ENCODE data around the gene HOMER2.
A peak's percentile ranks its signal among the peaks of the same experiment; 100 is the strongest.

The HOMER2 gene

DNA sequence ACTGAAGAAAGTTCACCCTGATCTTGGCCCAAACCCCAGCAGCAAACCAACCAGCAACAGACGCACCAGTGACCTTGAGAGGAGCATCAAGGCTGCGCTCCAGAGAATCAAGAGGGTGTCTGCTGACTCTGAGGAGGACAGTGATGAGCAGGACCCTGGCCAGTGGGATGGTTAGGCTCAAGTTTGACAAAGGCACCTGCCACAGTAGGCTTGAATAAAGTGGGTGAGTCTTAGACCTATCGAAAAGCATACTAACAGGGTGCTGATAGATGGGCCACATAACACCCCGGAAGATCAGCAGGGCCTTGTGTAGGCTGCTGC, 119.2 kb downstream of the HOMER2 start:
- H3K27me3 ChIP-seq (replicated peaks; ENCODE audit: control insufficient read depth, insufficient read depth, low read length) = no peaks in the 10 kb centered on the region
- TF ChIP-seq, protein P1, sequence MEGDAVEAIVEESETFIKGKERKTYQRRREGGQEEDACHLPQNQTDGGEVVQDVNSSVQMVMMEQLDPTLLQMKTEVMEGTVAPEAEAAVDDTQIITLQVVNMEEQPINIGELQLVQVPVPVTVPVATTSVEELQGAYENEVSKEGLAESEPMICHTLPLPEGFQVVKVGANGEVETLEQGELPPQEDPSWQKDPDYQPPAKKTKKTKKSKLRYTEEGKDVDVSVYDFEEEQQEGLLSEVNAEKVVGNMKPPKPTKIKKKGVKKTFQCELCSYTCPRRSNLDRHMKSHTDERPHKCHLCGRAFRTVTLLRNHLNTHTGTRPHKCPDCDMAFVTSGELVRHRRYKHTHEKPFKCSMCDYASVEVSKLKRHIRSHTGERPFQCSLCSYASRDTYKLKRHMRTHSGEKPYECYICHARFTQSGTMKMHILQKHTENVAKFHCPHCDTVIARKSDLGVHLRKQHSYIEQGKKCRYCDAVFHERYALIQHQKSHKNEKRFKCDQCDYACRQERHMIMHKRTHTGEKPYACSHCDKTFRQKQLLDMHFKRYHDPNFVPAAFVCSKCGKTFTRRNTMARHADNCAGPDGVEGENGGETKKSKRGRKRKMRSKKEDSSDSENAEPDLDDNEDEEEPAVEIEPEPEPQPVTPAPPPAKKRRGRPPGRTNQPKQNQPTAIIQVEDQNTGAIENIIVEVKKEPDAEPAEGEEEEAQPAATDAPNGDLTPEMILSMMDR (IDR thresholded peaks at IDR 0.05; ENCODE audit: insufficient read depth, low read length, poor library complexity, severe bottlenecking) = no peak
- no peak overlapping the region for H3K4me3 ChIP-seq (replicated peaks; ENCODE audit: low read depth, low read length)
- no peak for DNase-seq (ENCODE audit: extremely low read depth, insufficient read length)
- peaks cover 44% of the 10 kb centered on the region for H3K36me3 ChIP-seq (ENCODE audit: control insufficient read depth, insufficient read depth, low read length)

DNA sequence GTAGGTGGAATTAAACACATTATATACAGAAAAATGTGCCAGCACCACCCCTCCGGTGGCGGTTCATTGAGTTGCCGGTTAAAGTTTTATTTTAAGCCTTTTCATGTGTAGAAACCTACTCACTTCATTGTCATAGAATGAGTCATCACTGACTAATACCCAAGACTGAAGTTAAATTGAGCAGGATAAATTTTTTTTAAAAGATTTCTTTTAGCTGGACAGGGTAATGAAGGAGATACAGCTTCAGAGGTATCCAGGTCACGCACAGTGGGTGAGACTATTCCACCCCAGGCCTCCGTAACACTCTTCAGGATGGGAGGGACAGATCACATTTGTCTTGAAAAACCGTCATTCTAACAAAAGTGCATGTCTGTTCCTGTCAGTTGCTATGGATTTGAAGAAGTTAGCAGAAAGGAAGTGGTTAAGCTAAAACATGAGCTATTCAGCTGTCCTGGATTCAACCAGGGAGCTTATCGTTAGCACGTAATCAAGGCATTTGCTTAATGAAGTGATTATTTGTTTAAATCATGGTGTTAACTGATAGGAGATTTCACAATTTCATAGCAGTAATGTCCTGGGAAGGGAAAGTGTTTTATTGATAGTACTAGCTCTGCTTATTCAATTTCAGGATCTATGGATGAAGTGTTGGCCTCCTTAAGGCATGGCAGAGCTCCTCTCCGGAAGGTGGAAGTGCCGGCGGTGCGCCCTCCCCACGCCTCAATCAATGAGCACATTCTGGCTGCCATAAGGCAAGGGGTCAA, 119.7 kb downstream of the HOMER2 start:
- TF ChIP-seq, protein P1 (IDR thresholded peaks at IDR 0.05; ENCODE audit: insufficient read depth, low read length, poor library complexity, severe bottlenecking) = no peak
- Histone ChIP-seq H3K27me3 (replicated peaks; ENCODE audit: control insufficient read depth, insufficient read depth, low read length) (no peaks in the 10 kb centered on the region), H3K4me3 (replicated peaks; ENCODE audit: low read depth, low read length) (no peak overlapping the region), H3K36me3 (ENCODE audit: control insufficient read depth, insufficient read depth, low read length) (peaks cover 47% of the 10 kb centered on the region)
- peak; percentile 60 for DNase-seq (ENCODE audit: extremely low read depth, insufficient read length)

DNA sequence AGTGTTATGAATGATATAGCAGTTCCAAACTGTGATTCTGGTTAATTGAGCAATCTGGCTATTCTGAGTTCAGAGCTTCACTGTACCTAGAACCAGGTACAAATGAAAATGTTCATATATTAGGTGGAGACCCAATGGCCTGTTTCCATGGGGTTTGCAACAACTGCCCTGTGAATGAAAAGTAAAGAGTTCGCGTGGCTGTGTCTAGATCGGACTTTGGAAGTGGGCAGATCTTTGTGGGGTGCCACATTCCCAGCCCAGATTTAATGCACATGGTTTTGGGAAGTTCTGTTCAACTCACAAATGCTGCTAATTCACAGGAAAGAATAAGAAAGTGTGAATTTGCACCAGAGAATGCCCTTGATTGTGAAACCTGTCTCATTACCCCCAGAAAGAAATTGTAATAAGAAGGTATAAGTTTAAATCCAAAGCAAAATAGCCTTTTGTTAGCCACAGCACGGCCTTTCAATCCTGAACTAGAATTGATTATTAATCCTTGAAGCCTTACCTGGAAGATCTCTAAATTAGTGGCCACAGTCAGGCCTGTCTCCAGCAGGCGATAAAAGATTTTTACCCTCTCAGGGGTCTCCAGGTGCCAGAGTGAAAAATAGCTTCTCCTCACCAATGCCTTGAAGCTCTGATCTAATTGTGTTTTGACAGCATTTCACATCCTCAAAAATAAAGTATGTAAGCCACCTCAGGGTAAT, 120.5 kb downstream of the HOMER2 start:
- peaks cover 44% of the 10 kb centered on the region for H3K36me3 ChIP-seq (ENCODE audit: control insufficient read depth, insufficient read depth, low read length)
- TF ChIP-seq, protein P1 (IDR thresholded peaks at IDR 0.05; ENCODE audit: insufficient read depth, low read length, poor library complexity, severe bottlenecking) = no peak

DNA sequence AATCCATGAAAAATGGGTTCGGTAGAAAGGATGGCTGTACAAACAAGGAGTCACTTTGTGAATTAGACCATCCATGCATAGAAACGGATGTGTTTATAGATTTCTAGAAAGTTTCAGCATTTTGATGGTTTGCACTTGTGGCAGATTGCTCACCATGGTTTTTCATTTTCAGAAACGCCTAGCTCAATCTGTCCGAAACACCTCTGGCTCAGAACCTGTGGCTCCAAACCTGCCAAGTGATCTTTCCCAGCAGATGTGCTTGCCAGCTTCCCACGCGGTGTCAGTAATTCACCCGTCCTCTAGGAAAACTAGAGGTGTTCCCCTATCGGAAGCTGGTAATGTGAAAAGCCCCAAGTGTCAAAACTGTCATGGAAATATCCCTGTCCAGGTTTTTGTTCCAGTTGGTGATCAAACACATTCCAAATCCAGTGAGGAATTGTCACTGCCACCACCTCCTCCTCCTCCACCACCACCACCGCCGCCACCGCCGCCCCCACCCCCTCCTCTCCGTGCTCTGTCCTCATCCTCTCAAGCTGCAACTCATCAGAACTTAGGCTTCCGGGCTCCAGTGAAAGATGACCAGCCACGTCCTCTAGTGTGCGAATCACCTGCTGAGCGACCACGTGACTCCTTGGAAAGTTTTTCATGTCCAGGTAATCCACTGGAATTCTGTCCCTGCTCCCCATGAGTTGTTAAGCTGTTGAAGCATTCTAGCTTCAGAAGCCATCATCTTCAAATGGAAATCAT, 121.9 kb downstream of the HOMER2 start:
- no peak for DNase-seq (ENCODE audit: extremely low read depth, insufficient read length)
- Histone ChIP-seq H3K27me3 (replicated peaks; ENCODE audit: control insufficient read depth, insufficient read depth, low read length) (no peaks in the 10 kb centered on the region), H3K4me3 (replicated peaks; ENCODE audit: low read depth, low read length) (no peak overlapping the region), H3K36me3 (ENCODE audit: control insufficient read depth, insufficient read depth, low read length) (peaks cover 32% of the 10 kb centered on the region)
- TF ChIP-seq, protein P1 (IDR thresholded peaks at IDR 0.05; ENCODE audit: insufficient read depth, low read length, poor library complexity, severe bottlenecking) = no peak

More for the DNA sequence above, 120.5 kb downstream of the HOMER2 start:
- Histone ChIP-seq H3K4me3 (replicated peaks; ENCODE audit: low read depth, low read length) (peak overlapping the region; percentile 12; the same call in 1 of the 2 replicates), H3K27me3 (replicated peaks; ENCODE audit: control insufficient read depth, insufficient read depth, low read length) (no peaks in the 10 kb centered on the region)
- no peak for DNase-seq (ENCODE audit: extremely low read depth, insufficient read length)

DNA sequence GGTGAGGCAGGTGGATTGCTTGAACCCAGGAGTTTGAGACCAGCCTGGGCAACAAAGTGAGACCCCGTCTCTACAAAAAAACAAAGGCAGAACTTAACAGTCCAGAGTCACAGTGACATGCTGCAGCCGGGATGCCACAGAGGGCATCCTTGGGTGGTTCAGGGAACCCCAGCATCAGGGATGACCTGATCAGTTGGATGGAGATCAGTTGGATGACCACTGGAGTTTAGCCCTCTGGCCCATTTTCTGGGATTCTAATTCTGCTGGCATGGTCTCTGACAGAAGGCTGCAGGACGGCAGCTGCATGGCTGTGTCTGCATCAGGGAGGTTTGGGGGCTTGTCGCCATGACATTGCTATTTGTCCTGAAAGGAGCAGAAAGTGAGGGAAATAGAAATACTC, 123.3 kb downstream of the HOMER2 start:
- TF ChIP-seq, protein P1 (IDR thresholded peaks at IDR 0.05; ENCODE audit: insufficient read depth, low read length, poor library complexity, severe bottlenecking) = no peak
- H3K36me3 ChIP-seq (ENCODE audit: control insufficient read depth, insufficient read depth, low read length) = peaks cover 28% of the 10 kb centered on the region
- no peaks in the 10 kb centered on the region for H3K27me3 ChIP-seq (replicated peaks; ENCODE audit: control insufficient read depth, insufficient read depth, low read length)
- H3K4me3 ChIP-seq (replicated peaks; ENCODE audit: low read depth, low read length) = no peak overlapping the region
- DNase-seq (ENCODE audit: extremely low read depth, insufficient read length) = no peak
